Mesendoderm (in vitro differentiated cells): ENCODE measurements around the gene LMNB1.

ENCODE experiments used
- DNase-seq: peaks from one replicate; pipeline ENCODE4 v3.0.0; 2013
- H2AK5ac ChIP-seq: 2 replicates; pipeline ENCODE4 v1.6.1; 2013; ENCODE audit warnings: low read length, inconsistent platforms
- H2BK120ac ChIP-seq: 2 replicates; pipeline ENCODE4 v1.6.1; 2013; ENCODE audit warnings: low read depth, mild to moderate bottlenecking, low read length, moderate library complexity, mixed read lengths
- H2BK15ac ChIP-seq: replicated peaks from 2 replicates; pipeline ENCODE4 v1.6.1; 2013; ENCODE audit warnings: low read depth, mild to moderate bottlenecking, moderate library complexity
- H2BK5ac ChIP-seq: 2 replicates; pipeline ENCODE4 v1.6.1; 2013; ENCODE audit warnings: low read length, inconsistent platforms
- H3K18ac ChIP-seq: 2 replicates; pipeline ENCODE4 v1.6.1; 2013; ENCODE audit warnings: mild to moderate bottlenecking, low read length, mixed read lengths
- H3K23ac ChIP-seq: one replicate; pipeline ENCODE4 v1.6.1; 2013; ENCODE audit warnings: low read length
- H3K27ac ChIP-seq: 2 replicates; pipeline ENCODE4 v1.5.1; 2013; ENCODE audit warnings: low read depth, mild to moderate bottlenecking, inconsistent platforms, low read length, moderate library complexity
- H3K27me3 ChIP-seq: 2 replicates; pipeline ENCODE4 v1.6.1; 2013; ENCODE audit warnings: low read length, control low read depth, mild to moderate bottlenecking, inconsistent platforms; ENCODE audit not compliant: insufficient read depth, poor library complexity
- H3K36me3 ChIP-seq: 2 replicates; pipeline ENCODE4 v1.6.1; 2013; ENCODE audit warnings: low read length, inconsistent platforms; ENCODE audit not compliant: control insufficient read depth, insufficient read depth
- H3K4ac ChIP-seq: one replicate; pipeline ENCODE4 v1.6.1; 2013; ENCODE audit warnings: low read depth, mild to moderate bottlenecking, low read length, moderate library complexity
- H3K4me1 ChIP-seq: 2 replicates; pipeline ENCODE4 v1.6.1; 2013; ENCODE audit warnings: low read depth, low read length, inconsistent platforms; ENCODE audit not compliant: control insufficient read depth
- H3K4me2 ChIP-seq: 2 replicates; pipeline ENCODE4 v1.6.1; 2013; ENCODE audit warnings: low read length
- H3K4me3 ChIP-seq: 2 replicates; pipeline ENCODE4 v1.5.1; 2013; ENCODE audit warnings: mild to moderate bottlenecking, low read length
- H3K56ac ChIP-seq: one replicate; pipeline ENCODE4 v1.6.1; 2013; ENCODE audit warnings: low read length
- H3K79me1 ChIP-seq: 2 replicates; pipeline ENCODE4 v1.6.1; 2013; ENCODE audit warnings: low read length, inconsistent platforms
- H3K79me2 ChIP-seq: 2 replicates; pipeline ENCODE4 v1.6.1; 2013; ENCODE audit warnings: mild to moderate bottlenecking, low read length; ENCODE audit not compliant: control insufficient read depth, insufficient read depth
- H3K9ac ChIP-seq: 2 replicates; pipeline ENCODE4 v1.6.1; 2013; ENCODE audit warnings: low read length, inconsistent platforms
- H4K5ac ChIP-seq: one replicate; pipeline ENCODE4 v1.6.1; 2013; ENCODE audit warnings: low read length
- H4K8ac ChIP-seq: one replicate; pipeline ENCODE4 v1.6.1; 2013; ENCODE audit warnings: low read depth, mild to moderate bottlenecking, control low read depth, low read length, moderate library complexity
- WGBS: extraction: QIAGEN DNeasy Blood & Tissue Kit; methylation state at CpG from one replicate; pipeline ENCODE4 v1.1.7; 2013; ENCODE audit warnings: low lambda C conversion rate, missing lambda C conversion rate; ENCODE audit not compliant: insufficient coverage; ENCODE audit errors: extremely low coverage; 5-methylcytosine and 5-hydroxymethylcytosine counted together

Gene LMNB1

DNA sequence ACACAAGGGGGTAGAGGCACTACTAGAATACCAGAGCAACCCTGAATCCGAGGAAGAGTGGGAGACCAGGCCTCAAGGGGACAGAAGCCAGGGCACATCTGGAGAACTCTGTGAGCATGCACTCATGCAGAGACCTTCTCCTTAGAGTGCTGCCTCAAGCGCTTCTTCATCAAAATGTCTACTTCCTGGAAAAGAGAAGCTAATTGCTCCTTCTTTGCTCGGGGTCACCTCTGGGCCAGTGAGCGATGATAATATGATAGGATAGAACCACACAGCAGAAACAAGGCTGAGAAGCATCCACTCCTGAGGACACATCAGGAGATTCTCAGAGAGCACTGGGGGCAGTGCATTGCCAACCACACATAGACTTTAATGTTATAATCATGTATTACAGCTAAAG, 23.7 kb upstream of the LMNB1 start:
- no peak overlapping the region for H3K4me2 ChIP-seq
- H3K56ac ChIP-seq = no peak overlapping the region
- no peak overlapping the region for H4K5ac ChIP-seq
- no peaks in the 10 kb centered on the region for H3K27me3 ChIP-seq
- no peak overlapping the region for H3K23ac ChIP-seq
- DNase-seq = no peak
- H3K36me3 ChIP-seq = no peaks in the 10 kb centered on the region
- H3K4me3 ChIP-seq = no peak overlapping the region
- no peak overlapping the region for H3K4ac ChIP-seq
- H2BK5ac ChIP-seq = no peak overlapping the region
- no peak overlapping the region for H3K27ac ChIP-seq
- H3K79me2 ChIP-seq = no peaks in the 10 kb centered on the region
- H3K79me1 ChIP-seq = no peaks in the 10 kb centered on the region
- H2BK120ac ChIP-seq = no peak overlapping the region
- no peak overlapping the region for H3K18ac ChIP-seq
- H2BK15ac ChIP-seq = no peak overlapping the region
- no peak overlapping the region for H4K8ac ChIP-seq
- peaks cover 2% of the 10 kb centered on the region for H3K4me1 ChIP-seq
- WGBS = no CpG with 5 or more reads among the region's 4 CpGs
- H3K9ac ChIP-seq = no peak overlapping the region
- H2AK5ac ChIP-seq = no peak overlapping the region

DNA sequence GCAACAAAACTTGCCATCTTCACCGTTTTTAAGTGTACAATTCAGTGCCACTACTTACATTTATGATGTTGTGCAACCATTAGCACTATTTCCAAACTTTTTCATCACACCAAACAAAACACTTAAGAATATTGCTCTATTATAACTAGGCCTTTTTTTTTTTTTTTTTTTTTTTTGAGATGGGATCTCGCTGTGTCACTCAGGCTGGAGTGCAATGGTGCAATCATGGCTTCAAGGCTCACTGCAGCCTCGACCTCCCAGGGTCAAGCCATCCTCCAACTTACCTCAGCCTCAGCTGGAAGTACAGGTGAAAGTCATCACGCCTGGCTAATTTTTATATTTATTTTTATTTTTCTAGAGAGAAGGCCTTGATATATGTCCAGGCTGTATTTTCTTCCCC, 22.3 kb upstream of the LMNB1 start:
- Histone ChIP-seq H3K4me1 (peaks cover 2% of the 10 kb centered on the region), H3K56ac (no peak overlapping the region)
- WGBS = no CpG with 5 or more reads among the region's 4 CpGs

DNA sequence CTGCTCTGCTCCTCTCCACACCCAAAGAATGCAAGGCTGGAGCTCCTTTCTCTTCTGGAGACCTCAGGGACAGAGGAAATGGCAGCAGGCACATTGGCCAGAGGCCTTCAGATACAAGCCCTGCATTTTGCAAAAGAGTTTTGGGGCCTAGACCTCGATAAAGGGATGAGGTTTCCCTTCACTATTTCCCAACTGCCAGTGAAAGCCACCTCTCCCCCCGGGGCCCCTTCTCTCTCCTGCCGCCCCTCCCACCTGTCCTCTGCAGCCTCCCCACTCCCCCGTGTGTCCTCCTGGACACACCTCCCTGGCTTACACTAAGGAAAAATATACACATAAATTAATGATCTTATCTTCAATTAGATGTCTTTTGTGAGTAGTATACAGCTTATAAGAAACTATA, 21.3 kb upstream of the LMNB1 start:
- no peak for DNase-seq
- no peak overlapping the region for H3K23ac ChIP-seq
- WGBS = no CpG with 5 or more reads among the region's 4 CpGs

More for the DNA sequence above, 22.3 kb upstream of the LMNB1 start:
- Histone ChIP-seq H3K18ac (no peak overlapping the region), H3K4me2 (no peak overlapping the region), H2AK5ac (no peak overlapping the region), H2BK120ac (no peak overlapping the region), H3K4me3 (no peak overlapping the region), H3K79me2 (no peaks in the 10 kb centered on the region), H3K4ac (no peak overlapping the region), H2BK15ac (no peak overlapping the region), H3K27me3 (no peaks in the 10 kb centered on the region), H3K79me1 (no peaks in the 10 kb centered on the region), H3K27ac (no peak overlapping the region), H4K5ac (no peak overlapping the region), H2BK5ac (no peak overlapping the region), H3K9ac (no peak overlapping the region), H3K23ac (no peak overlapping the region), H4K8ac (no peak overlapping the region), H3K36me3 (no peaks in the 10 kb centered on the region)
- no peak for DNase-seq

DNA sequence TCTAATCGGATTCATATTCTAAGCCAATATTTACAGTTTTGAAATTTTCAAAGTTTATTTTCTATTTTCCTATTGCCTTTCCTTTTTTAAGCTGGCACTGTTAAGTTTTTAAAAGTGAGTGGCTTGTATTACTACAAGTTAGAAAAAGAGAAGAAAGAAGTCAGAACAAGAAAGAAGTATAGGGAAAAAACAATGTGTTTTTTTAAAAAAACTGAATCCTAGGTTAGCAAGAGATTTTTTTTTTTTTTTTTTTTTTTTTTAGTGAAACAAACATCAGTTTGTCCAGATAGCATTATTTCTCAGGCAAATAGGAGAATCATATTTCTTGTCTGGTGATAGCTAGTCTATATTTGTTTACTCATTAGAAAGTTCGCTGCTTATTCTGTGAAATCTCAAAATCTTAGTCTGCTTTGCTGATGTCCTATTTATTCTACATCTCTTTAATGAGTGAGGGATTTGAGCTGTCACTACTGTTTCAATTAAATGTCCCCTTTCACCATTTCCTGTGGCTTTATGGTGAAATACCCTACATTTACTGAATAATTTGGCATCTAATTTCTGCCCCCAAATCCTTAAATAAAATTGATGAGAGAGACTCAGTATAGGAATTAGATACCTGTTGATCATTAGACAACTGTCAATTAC, 19.1 kb upstream of the LMNB1 start:
- Histone ChIP-seq H3K27me3 (no peaks in the 10 kb centered on the region), H2BK5ac (no peak overlapping the region), H3K79me1 (no peaks in the 10 kb centered on the region), H3K4me3 (no peak overlapping the region), H4K5ac (no peak overlapping the region), H3K4me1 (no peaks in the 10 kb centered on the region), H3K4ac (no peak overlapping the region), H2BK15ac (no peak overlapping the region), H2AK5ac (no peak overlapping the region), H3K23ac (no peak overlapping the region), H3K79me2 (no peaks in the 10 kb centered on the region), H3K18ac (no peak overlapping the region), H3K4me2 (no peak overlapping the region), H4K8ac (no peak overlapping the region), H2BK120ac (no peak overlapping the region), H3K9ac (no peak overlapping the region), H3K56ac (no peak overlapping the region), H3K27ac (no peak overlapping the region), H3K36me3 (no peaks in the 10 kb centered on the region)
- no peak for DNase-seq
- WGBS = no CpG with 5 or more reads among the region's 2 CpGs

More for the DNA sequence above, 21.3 kb upstream of the LMNB1 start:
- no peaks in the 10 kb centered on the region for H3K36me3 ChIP-seq
- H3K9ac ChIP-seq = no peak overlapping the region
- no peak overlapping the region for H2AK5ac ChIP-seq
- H3K56ac ChIP-seq = peak overlapping the region; percentile 62
- H3K4me3 ChIP-seq = no peak overlapping the region
- H3K79me2 ChIP-seq = no peaks in the 10 kb centered on the region
- no peak overlapping the region for H4K8ac ChIP-seq
- no peak overlapping the region for H4K5ac ChIP-seq
- H3K4me1 ChIP-seq = no peaks in the 10 kb centered on the region
- H3K18ac ChIP-seq = no peak overlapping the region
- no peak overlapping the region for H2BK15ac ChIP-seq
- no peak overlapping the region for H3K27ac ChIP-seq
- no peak overlapping the region for H2BK5ac ChIP-seq
- H2BK120ac ChIP-seq = no peak overlapping the region
- no peaks in the 10 kb centered on the region for H3K79me1 ChIP-seq
- H3K27me3 ChIP-seq = no peaks in the 10 kb centered on the region
- no peak overlapping the region for H3K4me2 ChIP-seq
- H3K4ac ChIP-seq = no peak overlapping the region

DNA sequence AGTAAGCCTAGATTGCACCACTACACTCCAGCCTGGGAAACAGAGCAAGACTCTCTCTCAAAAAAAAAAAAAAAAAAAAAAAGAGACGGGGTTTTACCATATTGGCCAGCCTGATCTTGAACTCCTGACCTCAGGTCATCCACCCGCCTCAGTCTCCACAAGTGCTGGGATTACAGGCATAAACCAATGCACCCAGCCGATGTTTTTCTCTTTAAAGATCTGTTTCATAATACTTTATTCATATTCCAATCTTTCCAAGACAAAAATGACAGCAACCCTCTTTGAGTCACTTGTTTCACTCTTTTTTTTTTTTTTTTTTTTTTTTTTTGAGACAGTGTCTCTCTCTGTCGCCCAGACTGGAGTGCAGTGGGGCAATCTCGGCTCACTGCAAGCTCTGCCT, 13.6 kb upstream of the LMNB1 start:
- Histone ChIP-seq H2BK120ac (peak overlapping the region; percentile 73), H3K27ac (no peak overlapping the region), H4K5ac (no peak overlapping the region), H3K4me1 (no peaks in the 10 kb centered on the region), H3K79me2 (no peaks in the 10 kb centered on the region), H3K9ac (no peak overlapping the region), H3K27me3 (no peaks in the 10 kb centered on the region), H3K4me2 (no peak overlapping the region), H2BK5ac (no peak overlapping the region), H4K8ac (no peak overlapping the region), H3K79me1 (no peaks in the 10 kb centered on the region), H3K4ac (no peak overlapping the region), H3K4me3 (no peak overlapping the region), H3K23ac (no peak overlapping the region), H3K18ac (no peak overlapping the region), H2BK15ac (no peak overlapping the region), H3K56ac (no peak overlapping the region), H2AK5ac (no peak overlapping the region), H3K36me3 (no peaks in the 10 kb centered on the region)
- no CpG with 5 or more reads among the region's 5 CpGs for WGBS
- no peak for DNase-seq

DNA sequence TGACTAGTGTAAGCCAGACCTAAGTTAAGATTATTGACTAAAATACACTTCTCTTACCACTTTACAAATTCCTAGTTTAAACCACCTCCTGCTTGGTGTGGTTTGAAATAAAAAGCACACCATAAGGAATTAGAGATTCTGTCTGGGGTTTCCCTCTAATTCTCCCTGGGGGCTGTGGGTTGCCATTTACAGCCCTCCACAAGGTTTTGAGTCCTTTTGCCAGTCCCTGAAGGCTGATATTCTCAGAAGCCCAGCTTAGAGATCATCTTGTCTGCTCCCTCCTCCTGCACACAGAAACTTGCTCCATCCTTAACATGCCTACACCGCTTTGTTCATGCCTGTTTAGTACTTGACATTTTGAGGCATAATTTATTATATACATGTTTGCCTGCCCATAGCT, 7.2 kb upstream of the LMNB1 start:
- no peak overlapping the region for H4K8ac ChIP-seq
- H2BK15ac ChIP-seq = no peak overlapping the region

More for the DNA sequence above, 7.2 kb upstream of the LMNB1 start:
- no peak overlapping the region for H3K56ac ChIP-seq
- H3K4me2 ChIP-seq = no peak overlapping the region
- H3K9ac ChIP-seq = no peak overlapping the region
- H3K4me3 ChIP-seq = no peak overlapping the region
- no peaks in the 10 kb centered on the region for H3K4me1 ChIP-seq
- H2BK5ac ChIP-seq = no peak overlapping the region
- H3K4ac ChIP-seq = no peak overlapping the region
- no peak overlapping the region for H3K18ac ChIP-seq
- H3K23ac ChIP-seq = no peak overlapping the region
- DNase-seq = no peak
- H3K79me1 ChIP-seq = no peaks in the 10 kb centered on the region
- WGBS = no CpG with 5 or more reads among the region's 1 CpG
- no peaks in the 10 kb centered on the region for H3K27me3 ChIP-seq
- no peak overlapping the region for H4K5ac ChIP-seq
- H3K27ac ChIP-seq = no peak overlapping the region
- no peaks in the 10 kb centered on the region for H3K79me2 ChIP-seq
- H3K36me3 ChIP-seq = no peaks in the 10 kb centered on the region
- no peak overlapping the region for H2AK5ac ChIP-seq
- no peak overlapping the region for H2BK120ac ChIP-seq
